Occipital lobe (tissue), 2 donors: ENCODE measurements around the gene SPR. TPM values are rescaled to one million over a fixed set of nuclear protein-coding genes. Genes with fewer than 3 reads are reported as not detected.

ENCODE experiments used
- DNase-seq: peaks from one replicate; lab custom pipeline; 2025; lab: John Stamatoyannopoulos, UW
- total RNA-seq: library from RNA; depleted of rRNA; stranded (reverse); fragments of >200 nt; gene quantifications from one replicate; pipeline ENCODE4 v1.2.3, GENCODE V29; 2014

Gene SPR
- total RNA-seq: 1.2 TPM

GRCh38 chr2:72887032-72887739 lies at the start of gene SPR:
SPR (plus strand) TSS chr2:72887408; CDS start chr2:72887433, 25 bp downstream.
- DNase-seq: peak; percentile 48

- DNase-seq: no peak
Observed at GRCh38 chr2:72840066-72840465, 47.1 kb upstream of the SPR start.

GRCh38 chr2:72841462-72842125 lies 45.6 kb upstream of the SPR start:
- no peak for DNase-seq

- DNase-seq: no peak
Observed at GRCh38 chr2:72843301-72843700, 43.9 kb upstream of the SPR start.

GRCh38 chr2:72846171-72847095 lies 40.8 kb upstream of the SPR start:
- DNase-seq: no peak

- no peak for DNase-seq
Observed at GRCh38 chr2:72847534-72848315, 39.5 kb upstream of the SPR start.

GRCh38 chr2:72848436-72849137 lies 38.6 kb upstream of the SPR start:
- no peak for DNase-seq

- no peak for DNase-seq
Observed at GRCh38 chr2:72849138-72849462, 38.1 kb upstream of the SPR start.

GRCh38 chr2:72851333-72851732 lies 35.9 kb upstream of the SPR start:
- DNase-seq: no peak

- no peak for DNase-seq
Observed at GRCh38 chr2:72859831-72860262, 27.4 kb upstream of the SPR start.

GRCh38 chr2:72862239-72862988 lies 24.8 kb upstream of the SPR start:
- DNase-seq: peak; percentile 86

- no peak for DNase-seq
Observed at GRCh38 chr2:72863046-72863445, 24.2 kb upstream of the SPR start.

GRCh38 chr2:72864500-72864899 lies 22.7 kb upstream of the SPR start:
- DNase-seq: no peak

GRCh38 chr2:72871060-72871459 lies 16.1 kb upstream of the SPR start:
- no peak for DNase-seq

GRCh38 chr2:72871880-72872279 lies 15.3 kb upstream of the SPR start:
- no peak for DNase-seq

- no peak for DNase-seq
Observed at GRCh38 chr2:72883356-72883962, 3.7 kb upstream of the SPR start.

- DNase-seq: no peak
Observed at GRCh38 chr2:72886505-72887031, 640 bp upstream of the SPR start.

- DNase-seq: peak; percentile 82
Observed at GRCh38 chr2:72887740-72888437, 681 bp downstream of the SPR start.
